CD4-positive, alpha-beta T cell treated with Interleukin-12 subunit alpha and Interleukin-12 subunit beta, for 1 hour (primary cell): ENCODE measurements around the gene ATP6V1C2.
"Not testable (repeated sequence)": the region's sequence is repeated elsewhere in the genome, so short reads cannot be mapped to it uniquely, and the experiment has no call there.

Experiments used
- DNase-seq: peaks from one replicate; pipeline ENCODE4 v3.0.0-alpha.2; 2020

ATP6V1C2 gene

DNA sequence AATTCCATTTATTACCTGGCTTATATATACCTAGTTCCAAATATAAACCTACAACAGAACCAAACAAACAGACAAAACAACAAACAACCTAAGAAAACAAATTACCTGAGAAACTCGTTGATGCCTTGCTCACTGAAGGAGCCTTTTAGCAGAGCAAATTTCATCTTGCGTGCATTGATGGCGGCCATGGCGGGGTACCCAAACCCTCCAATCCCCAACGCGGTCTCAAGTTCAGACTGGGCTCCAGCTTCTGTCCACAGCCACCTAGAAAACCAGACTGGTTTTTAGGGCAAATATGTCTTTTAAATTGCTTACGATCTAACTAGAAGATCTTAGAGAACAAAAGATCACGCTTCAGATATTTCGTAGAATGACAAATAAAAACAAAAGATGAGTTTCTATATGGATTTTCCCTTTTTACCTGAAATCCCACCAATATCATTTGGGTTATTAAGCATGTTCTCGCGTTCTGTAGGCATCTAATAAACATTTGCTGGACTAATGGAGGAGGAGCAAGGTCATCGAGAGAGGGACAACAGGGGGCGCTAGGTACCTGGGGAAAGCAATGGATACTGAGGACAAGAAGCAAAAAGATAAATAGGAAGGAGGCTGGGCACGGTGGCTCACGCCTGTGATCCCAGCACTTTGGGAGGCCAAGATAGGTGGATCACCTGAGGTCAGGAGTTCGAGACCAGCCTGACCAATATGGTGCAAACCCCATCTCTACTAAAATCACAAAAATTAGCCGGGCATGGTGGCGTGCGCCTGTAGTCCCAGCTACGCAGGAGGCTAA is 65.9 kb downstream of the ATP6V1C2 start:
- peak; percentile 45 for DNase-seq

DNA sequence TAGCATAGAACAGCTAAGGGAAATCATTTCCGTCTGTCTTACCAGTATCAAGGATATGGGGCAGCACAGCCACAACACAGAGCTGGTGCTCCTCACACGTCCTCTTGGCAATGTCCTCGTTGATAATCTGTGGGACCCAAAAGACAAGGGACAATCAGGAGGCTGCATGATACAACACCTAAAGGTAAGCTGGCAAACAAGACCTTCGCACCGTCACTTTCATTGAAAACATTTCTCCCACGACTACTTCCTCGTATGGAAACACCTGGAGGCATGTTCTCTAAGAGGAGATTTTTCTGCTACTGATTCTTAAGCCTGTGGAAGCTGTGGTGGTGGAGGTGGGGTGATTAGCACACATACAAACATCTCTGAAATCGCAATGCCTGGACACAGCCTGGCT is 67.4 kb downstream of the ATP6V1C2 start:
- DNase-seq: no peak

DNA sequence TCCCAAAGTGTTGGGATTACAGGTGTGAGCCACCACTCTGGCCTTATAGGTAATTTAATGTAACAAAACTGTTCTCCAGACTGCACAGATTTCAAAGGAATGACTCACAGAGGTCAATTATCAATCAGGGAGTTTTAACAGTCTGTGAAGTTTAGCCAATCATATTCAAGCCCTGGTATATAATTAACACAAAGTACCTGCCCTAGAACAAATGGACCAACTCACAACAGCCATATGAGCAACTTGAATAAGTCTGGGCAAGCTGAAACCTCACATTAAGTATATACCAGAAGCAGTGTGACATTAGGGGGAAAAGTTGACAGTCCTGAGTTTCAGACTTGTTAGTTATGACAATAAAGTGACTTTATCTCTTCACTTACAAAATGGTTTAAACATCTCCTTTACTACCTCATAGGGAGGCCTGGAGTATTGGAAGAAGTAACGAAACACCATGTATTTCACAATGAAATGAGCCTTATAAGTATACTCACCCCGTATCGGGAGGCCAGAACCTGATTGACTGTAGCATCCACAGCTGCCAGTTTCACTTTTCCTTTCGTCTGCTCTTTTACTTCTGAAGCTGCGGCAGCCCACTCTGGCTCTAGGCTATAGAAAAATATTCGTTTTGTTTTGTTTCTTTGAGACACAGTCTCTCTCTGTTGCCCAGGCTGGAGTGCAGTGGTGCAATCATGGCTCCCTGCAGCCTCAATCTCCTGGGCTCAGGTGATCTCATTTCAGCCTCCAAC is 69.0 kb downstream of the ATP6V1C2 start:
- DNase-seq: peak; percentile 57

DNA sequence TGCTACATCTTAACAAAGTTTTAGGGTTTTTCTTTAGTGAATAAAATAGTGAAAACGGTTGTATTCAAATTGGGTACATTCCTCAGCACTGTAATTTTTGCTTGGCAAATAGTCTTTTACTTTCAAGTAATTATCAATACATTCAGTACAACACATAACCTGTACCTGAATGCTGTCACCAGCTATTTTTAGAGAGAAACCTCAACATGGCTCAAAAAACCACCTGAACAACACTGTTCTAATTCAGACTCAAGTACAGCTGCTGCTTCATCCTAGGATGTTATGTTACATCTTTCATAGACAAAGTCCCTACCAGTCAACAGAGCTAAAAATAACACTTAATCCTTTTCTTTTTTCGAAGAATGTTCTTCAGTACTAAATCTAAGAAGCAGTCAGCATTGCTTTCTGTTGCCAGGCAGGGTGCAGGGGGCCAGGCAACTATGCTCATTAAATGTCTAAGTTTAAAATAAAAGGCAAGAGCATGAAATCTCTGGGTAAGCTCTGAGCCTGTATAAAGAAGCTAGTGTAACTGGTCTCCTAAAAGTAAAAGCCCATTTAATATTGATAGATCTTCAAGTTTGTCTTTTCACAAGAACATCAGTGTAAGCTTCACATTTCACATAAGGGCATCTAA is 70.7 kb downstream of the ATP6V1C2 start:
- DNase-seq: peak; percentile 42

DNA sequence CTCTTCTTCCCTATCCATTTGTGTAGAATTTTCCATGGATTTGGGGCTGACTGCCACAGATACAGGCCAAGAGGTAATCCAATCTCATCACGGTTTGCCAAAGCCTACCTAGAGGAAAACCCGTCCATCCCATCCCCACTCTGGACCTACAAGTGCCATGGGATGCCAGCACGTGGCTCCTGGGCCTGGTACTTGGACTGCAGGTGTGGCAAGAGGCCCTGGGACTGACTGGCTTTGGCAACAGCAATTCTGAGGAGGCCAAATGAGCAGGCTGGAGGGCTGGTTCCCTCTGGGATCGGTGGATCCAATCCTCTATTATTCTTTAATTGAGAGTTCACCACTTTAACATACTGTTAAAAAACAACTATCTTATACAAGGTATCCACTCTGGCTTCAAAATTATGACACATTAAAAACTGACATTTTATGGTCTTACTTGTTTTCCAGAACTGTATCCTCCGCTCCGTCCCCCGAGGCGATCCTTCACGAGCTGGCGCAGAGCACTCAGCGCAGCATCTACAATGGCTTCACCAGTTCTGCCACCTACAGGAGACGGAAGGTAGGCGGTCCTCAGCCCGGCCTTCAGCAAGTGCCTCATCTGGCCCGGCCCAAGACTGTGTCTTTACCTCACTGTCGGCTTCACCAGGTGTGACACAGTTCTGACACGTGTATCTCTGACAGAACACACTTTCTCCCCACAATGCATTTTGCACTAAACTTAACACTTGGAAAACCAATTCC is 71.4 kb downstream of the ATP6V1C2 start:
- no peak for DNase-seq

DNA sequence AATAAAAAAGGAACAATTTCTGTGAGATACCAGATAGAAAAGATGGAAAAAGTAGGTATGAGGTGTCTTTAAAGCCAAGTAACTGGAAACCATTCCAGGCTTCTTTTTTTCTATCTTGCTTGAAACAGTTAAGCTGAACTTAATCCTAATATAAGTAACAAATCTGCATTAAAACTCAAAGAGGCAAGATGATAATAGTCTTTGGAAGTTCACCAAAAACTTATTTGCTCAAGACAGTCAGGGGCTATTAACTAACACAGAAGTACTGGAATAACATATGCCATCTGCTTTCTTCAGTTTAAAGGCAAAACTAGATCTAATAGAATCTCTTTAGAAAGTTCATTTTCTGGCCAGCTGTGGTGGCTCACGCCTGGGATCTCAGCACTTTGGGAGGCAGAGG is 72.4 kb downstream of the ATP6V1C2 start:
- no peak for DNase-seq

DNA sequence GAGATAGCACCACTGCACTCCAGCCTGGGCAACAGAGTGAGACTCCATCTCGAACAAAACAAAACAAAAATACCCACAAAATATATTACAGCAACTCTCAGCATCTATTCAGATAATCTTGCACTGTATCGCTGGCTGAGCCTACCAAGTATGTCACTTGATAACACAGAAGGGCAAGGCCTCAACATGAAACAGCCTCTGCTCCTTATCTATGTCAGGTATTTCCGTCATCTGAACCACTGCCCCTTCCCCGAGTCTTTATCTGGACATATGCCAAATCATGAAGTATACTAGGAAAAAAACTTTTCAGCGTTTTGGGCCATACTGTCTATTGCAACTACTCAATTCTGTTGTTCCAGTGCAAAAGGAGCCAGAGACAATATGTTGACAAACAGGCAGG is 73.4 kb downstream of the ATP6V1C2 start:
- no peak for DNase-seq

DNA sequence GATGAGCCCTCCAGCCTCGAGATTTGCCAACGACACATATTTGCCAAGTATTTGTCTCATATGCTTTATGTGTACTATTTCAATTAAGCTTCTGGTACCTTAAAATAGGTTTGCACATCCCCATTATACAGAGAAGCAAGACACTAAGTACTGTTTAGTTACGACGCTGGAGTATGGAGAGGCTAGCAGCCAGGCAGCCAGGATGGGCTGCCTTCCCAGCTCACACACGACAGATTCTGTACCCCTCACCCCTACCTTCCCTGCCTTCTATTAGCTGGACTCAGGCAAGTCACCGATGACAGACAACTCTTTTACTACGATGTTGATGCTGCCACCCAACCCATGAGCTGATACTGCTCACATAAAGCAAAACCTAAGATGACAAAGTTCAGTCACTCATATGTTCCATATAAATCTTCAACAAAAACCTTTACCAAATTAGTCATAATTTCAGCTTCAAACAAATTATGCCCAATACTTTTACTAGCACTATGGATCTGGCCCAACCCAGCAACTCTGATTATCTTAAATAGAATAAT is 74.1 kb downstream of the ATP6V1C2 start:
- no peak for DNase-seq

DNA sequence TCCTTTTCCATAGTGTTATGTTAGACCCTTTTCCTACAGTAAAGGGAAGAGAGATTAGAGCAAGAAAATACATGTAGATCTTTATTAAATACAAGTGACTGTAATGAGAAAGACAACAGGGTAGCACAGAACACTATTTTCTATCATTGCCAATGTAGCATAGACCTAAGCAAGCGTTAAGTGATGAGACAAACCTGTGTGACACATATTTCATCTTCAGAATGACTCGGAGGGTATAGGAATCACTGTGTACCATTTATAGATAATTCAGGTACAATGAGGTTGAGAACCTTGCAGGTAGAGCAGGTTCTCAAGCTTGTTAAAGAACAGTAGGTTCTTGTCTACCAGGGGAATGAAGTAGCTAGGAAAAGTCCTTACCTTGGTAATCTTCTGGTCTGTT is 75.3 kb downstream of the ATP6V1C2 start:
- no peak for DNase-seq

DNA sequence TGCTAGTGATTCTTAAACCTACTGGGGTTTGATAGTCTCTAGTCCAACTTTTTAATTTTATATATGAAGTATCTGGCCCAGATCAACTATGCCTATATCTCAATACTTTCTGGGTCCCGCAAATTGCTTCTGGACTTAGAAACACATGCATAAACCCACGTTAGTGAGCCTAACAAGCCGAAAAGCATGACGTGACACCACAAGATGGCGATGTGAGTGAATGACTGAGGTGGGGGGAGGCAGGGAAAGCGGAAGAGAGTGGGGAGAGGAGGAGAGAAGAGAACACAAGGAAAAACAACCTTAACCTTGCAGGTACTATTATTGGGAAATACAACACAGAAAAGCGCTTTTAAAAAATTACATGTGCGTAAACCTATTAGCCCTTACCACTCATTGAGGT is 77.4 kb downstream of the ATP6V1C2 start:
- no peak for DNase-seq

DNA sequence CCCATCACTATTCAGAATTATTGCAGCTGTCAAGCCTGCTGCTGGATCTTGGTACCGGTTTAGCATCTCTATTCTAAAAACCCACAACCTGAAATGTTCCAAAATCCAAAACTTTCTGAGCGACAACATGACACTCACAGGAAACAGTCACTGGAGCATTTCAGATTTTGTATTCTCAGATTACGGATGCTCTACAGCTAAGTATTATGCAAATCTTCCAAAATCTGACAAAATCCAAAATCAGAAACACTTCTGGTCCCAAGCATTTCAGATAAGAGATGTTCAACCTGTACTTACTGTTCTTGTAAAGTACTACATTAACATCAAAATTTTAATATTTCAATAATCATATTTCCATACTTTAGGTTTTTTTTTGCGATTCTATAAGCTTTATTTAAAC is 78.7 kb downstream of the ATP6V1C2 start:
- no peak for DNase-seq

DNA sequence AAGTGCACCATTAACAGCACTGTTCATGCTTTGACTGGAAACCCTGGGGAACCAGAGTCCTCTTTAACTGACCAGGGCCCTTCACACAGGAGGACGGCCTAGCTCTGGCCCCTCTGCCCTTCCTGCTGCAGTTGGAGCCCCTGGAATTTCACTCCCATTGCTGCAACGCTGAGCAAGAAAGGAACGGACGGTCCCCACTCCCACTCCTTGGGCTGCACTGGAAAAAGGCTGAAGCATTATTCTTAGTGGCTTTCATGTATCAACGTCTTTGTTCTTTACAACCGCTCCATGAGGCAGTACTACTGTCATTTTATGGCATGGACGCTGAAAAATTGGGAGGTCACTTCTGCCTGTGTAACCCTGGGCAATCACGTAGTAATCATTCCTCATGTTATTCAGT is 81.2 kb downstream of the ATP6V1C2 start:
- DNase-seq: no peak

DNA sequence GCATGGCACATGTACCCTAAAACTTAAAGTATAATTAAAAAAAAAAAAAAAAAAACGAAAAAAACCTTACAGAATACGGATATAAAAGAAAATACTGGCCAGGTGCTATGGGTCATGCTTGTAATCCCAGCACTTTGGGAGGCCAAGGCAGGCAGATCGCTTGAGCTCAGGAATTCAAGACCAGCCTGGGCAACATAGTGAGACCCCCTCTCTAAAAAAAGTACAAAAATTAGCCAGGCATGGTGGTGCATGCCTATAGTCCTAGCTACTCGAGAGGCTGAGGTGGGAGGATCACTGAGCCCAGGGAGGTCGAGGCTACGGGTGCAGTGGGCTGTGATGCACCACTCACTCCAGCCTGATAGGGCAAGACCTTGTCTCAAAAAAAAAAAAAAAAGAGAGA is 84.6 kb downstream of the ATP6V1C2 start:
- not testable (repeated sequence) for DNase-seq

DNA sequence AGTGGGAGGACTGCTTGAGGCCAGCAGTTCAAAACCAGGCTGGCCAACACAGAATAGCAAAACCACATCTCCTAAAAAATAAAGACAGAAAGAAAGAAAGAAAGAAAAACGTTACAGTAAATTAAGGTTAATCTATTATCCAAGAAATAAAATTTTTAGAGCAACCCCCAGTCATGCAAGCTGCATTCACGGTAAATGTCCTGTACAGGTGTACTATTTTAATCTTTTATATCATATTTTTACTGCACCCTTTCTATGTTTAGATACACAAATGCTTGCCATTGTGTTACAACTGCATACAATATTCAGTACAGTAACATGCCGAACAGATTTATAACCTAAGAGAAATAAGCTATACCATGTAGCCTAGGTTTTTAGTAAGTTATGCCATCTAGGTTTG is 85.1 kb downstream of the ATP6V1C2 start:
- no peak for DNase-seq

DNA sequence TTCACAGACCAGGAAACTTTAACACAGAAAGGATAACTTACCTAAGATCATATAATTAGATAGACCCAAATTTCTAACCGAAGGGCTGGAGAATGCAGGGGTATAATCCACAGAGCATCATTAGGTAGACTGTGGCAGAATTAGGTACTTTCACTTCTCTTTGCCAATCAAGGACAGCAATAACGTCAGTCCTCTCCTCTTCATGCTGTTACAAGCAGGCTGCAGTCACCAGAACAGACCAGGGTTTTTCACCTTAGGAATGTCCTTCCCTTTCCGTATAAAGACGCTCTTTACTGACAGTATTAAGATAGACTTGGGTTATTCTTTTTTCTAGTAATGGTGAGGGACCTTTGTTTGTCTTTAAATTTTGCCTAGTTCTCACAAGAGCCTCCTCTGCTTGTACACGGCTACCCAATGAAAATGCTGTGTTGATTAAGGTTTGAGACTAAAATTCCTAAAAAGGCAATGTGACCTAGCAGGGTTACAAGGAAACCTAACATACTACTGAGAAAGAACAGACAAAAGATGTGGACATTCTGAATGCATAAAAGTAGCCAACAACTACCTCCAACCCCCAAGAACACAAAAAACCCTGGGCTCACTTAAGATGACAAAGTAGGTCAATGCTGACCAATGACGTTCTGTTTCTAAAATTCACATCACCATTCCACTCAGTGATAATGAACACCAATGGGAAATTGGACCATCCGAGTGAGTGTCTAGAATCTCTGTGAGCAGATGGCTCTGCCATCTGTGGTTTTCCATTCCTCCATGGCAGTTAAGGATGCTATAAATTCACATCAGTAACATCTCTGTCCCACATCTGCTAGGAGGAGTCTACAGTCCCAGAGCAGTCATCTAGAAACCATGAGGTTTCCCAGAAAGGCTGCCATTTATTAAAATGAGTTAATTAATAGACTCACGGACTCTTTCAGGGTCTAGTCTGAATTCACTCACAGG is 89.1 kb downstream of the ATP6V1C2 start:
- peak; percentile 47 for DNase-seq

DNA sequence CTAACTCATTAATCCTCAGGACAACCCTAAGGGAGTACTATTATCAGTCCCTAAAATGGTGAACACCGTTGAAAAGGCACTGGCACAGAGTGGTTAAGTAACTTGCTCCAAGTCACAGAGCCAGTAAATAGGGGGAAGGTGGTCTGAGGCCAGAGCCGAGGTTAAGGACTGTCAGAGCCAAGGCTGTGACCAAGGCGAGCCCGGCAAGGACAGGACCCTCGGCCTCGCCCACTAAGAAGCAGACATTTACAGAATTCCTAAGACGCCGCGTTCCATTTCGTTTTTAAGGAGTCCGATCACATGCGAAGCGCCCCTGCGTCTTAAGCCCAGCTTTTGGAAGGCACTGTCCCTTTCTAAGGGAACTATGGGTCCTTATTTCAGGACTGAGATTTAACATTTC is 90.1 kb downstream of the ATP6V1C2 start:
- no peak for DNase-seq

DNA sequence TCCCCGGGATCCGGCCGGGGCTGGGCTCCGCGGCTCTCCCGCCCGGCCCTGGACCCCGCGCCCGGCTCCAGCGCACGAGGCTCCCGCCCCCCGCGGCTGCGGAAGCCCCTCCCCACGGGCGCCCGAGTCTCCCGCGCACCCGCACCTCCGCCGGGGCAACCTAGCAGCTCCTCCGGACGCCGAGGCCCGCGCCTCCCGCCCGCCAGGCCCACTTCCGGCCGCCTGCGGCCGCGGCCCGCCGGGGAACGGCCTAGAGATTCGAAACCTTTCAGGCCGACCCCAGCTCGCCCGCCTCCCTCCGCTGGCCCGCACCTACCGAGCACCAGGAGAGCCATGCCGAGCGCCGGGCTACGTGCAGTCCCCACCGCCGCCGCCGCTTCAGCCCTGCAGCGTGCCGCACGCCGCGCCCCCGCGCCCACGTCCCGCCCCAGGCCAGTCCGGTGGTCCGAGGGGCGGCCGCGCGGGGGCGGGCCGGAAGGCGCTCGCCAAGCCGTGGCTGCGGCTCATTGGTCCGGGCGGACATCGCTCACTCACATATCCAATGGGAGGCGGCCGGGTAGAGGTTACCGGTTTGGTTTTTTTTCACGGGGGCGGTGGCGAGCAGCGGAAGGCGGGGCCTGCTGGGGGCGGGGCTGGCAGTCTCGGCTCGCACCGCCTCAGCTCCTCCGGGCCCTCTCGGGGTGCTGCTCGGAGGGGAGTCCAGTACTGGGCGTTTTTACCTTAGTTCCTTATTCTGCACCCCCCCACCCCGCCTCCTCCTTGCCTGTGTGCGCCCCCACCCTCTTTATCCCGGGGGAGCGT is 91.1 kb downstream of the ATP6V1C2 start, which contains the start of gene PDIA6:
PDIA6 (minus strand) TSS at position 424 of the 801 bp plus-strand sequence; CDS start at position 335, 89 bp downstream.
- DNase-seq: peak; percentile 96

DNA sequence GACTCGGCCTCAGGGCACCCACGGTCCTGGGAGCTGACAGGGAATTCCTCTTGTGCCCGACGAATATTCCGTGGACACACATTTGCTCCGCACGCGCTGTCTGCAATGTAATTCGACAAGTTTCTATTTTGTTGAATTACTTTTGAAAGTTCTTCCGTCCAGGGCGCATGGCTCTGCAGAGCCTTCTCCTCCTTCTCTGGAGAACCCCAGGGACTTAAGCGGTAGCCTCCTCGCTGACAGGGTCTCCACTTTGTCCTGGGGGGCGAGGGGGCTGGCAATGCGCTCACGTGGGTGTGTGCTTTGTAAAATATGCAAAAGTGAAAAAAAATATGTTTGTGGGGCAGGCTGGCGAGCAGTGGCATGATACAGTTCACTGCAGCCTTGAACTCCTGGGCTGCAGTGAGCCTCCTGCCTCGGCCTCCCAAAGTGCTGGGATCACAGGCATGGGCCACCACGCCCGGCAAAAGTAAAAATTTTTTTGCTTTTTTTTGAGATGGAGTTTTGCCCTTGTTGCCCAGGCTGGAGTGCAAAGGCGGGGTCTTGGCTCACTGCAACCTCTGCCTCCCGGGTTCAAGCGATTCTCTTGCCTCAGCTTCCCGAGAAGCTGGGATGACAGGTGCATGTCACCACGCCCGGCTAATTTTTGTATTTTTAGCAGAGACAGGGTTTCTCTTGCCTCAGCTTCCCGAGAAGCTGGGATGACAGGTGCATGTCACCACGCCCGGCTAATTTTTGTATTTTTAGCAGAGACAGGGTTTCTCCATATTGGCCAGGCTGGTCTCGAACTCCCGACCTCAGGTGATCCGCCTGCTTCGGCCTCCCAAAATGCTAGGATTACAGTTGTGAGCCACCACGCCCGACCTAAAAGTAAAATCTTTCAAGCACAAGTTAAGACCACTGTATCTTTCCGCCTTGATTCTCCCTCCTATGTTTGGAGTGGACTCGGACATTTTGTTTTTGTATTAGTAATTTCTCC is 92.0 kb downstream of the ATP6V1C2 start:
- DNase-seq: not testable (repeated sequence)

DNA sequence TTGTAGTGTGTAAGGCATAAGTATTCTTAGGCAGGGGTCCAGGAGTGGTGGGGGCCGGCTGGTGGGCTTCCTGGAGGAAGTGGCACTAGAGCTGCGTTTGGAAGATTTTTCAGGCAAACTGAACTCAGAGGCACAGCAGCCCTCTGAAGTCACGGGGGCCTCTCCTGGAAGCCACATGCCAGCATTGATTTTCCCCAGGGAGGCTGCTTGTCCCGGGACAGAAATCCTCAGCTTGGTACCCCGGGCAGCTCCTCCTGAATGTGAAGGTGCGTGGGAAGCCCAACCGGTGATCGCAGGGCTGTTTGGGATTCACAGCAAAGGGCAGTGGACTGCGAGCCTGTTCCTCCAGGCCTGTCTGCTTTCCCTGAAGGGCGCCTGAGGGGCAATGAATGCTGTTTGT is 92.7 kb downstream of the ATP6V1C2 start:
- DNase-seq: no peak
